OCI-LY7 (cell line): ENCODE data around the gene AP3S2. TPM values are rescaled to one million over a fixed set of nuclear protein-coding genes. Genes with fewer than 3 reads are reported as not detected.

Source experiments
- BruUV-seq: library from RNA; stranded (reverse); fragments of 400-500 nt; replicated peaks from 2 replicates; lab custom pipeline; 2021; lab: Mats Ljungman, UMichigan
- CTCF ChIA-PET: fragments of 300-600 bp; sonication (Branson Sonifier 250); formaldehyde crosslinking; loops from one replicate; lab custom pipeline; 2022; ENCODE audit warnings: antibody characterized with exemption; ENCODE audit not compliant: unreplicated experiment; lab: Charles Lee
- POLR2A ChIA-PET: fragments of 300-600 bp; sonication (Branson Sonifier 250); formaldehyde crosslinking; loops from one replicate; lab custom pipeline; 2022; ENCODE audit warnings: antibody characterized with exemption; lab: Charles Lee
- DNase-seq: peaks from one replicate; pipeline ENCODE4 v3.0.0-alpha.2; 2015; ENCODE audit warnings: low spot score
- H2AFZ ChIP-seq: fragments of 200-600 bp; sonication (generic), shearing (Covaris generic); 2 replicates; pipeline ENCODE4 v1.6.1; 2014; ENCODE audit warnings: mild to moderate bottlenecking, antibody characterized with exemption, low read length, moderate library complexity
- H3K27ac ChIP-seq: fragments of 200-600 bp; sonication (generic); 2 replicates; pipeline ENCODE4 v1.5.1; 2014; ENCODE audit warnings: mixed run types, low read depth, mild to moderate bottlenecking, moderate library complexity, low read length, inconsistent platforms; ENCODE audit not compliant: poor library complexity, severe bottlenecking
- H3K36me3 ChIP-seq: fragments of 200-600 bp; sonication (generic); 2 replicates; pipeline ENCODE4 v1.6.1; 2014; ENCODE audit warnings: mild to moderate bottlenecking, antibody characterized with exemption, low read length, moderate library complexity, mixed read lengths; ENCODE audit not compliant: insufficient read depth
- H3K4me1 ChIP-seq: fragments of 200-600 bp; sonication (generic); 2 replicates; pipeline ENCODE4 v1.5.1; 2014; ENCODE audit warnings: mild to moderate bottlenecking, low read length; ENCODE audit not compliant: insufficient read depth, poor library complexity, severe bottlenecking
- H3K4me2 ChIP-seq: fragments of 200-600 bp; sonication (generic); 2 replicates; pipeline ENCODE4 v1.6.1; 2014; ENCODE audit warnings: mild to moderate bottlenecking, low read length
- H3K4me3 ChIP-seq: fragments of 200-600 bp; sonication (generic); 2 replicates; pipeline ENCODE4 v1.5.1; 2014; ENCODE audit warnings: mild to moderate bottlenecking, low read depth, low read length; ENCODE audit not compliant: poor library complexity, severe bottlenecking
- H3K79me2 ChIP-seq: fragments of 200-600 bp; sonication (generic); 2 replicates; pipeline ENCODE4 v1.6.1; 2016; ENCODE audit warnings: low read depth, mild to moderate bottlenecking, low read length, moderate library complexity, mixed read lengths; ENCODE audit not compliant: insufficient read depth
- H3K9me2 ChIP-seq: fragments of 200-600 bp; sonication (generic); 2 replicates; pipeline ENCODE4 v1.6.1; 2016; ENCODE audit warnings: mild to moderate bottlenecking, low read length, mixed read lengths; ENCODE audit not compliant: insufficient read depth
- H3K9me3 ChIP-seq: fragments of 200-600 bp; sonication (generic); 2 replicates; pipeline ENCODE4 v1.6.1; 2014; ENCODE audit warnings: mild to moderate bottlenecking, mixed run types, low read length, mixed read lengths
- H4K20me1 ChIP-seq: fragments of 200-600 bp; sonication (generic); 2 replicates; pipeline ENCODE4 v1.6.1; 2014; ENCODE audit warnings: mild to moderate bottlenecking, antibody characterized with exemption, low read length, moderate library complexity, mixed read lengths; ENCODE audit not compliant: insufficient read depth
- EZH2phosphoT487 ChIP-seq: fragments of 200-600 bp; sonication (generic); IDR thresholded peaks from 2 replicates; pipeline ENCODE4 v1.6.1; 2018; ENCODE audit warnings: low read depth, borderline replicate concordance, mild to moderate bottlenecking, mixed run types, antibody characterized with exemption, low read length, moderate library complexity, mixed read lengths
- intact Hi-C: fragments of 100-400 bp; cut with micrococcal nuclease; formaldehyde crosslinking; loops from one replicate; pipeline ENCODE4 v1.10.0; 2022; ENCODE audit not compliant: unreplicated experiment
- total RNA-seq, 2 experiments: library from RNA; depleted of rRNA in 1 of 2; stranded (reverse); fragments of >200 nt in 1 of 2; shearing (Covaris generic) in 1 of 2; gene quantifications; 2 replicates each; pipeline ENCODE4 v1.2.3, GENCODE V29; 2014 to 2022
- TF ChIP-seq, protein P1 (sequence below): fragments of 200-600 bp; sonication (generic); conservative IDR thresholded peaks from 2 replicates; pipeline ENCODE4 v1.5.1; 2014; ENCODE audit warnings: mild to moderate bottlenecking, antibody characterized with exemption, low read length, moderate library complexity, mixed read lengths

The AP3S2 gene
- total RNA-seq, 2 experiments from 2014 or later, result 20.8 to 30.4 TPM

DNA sequence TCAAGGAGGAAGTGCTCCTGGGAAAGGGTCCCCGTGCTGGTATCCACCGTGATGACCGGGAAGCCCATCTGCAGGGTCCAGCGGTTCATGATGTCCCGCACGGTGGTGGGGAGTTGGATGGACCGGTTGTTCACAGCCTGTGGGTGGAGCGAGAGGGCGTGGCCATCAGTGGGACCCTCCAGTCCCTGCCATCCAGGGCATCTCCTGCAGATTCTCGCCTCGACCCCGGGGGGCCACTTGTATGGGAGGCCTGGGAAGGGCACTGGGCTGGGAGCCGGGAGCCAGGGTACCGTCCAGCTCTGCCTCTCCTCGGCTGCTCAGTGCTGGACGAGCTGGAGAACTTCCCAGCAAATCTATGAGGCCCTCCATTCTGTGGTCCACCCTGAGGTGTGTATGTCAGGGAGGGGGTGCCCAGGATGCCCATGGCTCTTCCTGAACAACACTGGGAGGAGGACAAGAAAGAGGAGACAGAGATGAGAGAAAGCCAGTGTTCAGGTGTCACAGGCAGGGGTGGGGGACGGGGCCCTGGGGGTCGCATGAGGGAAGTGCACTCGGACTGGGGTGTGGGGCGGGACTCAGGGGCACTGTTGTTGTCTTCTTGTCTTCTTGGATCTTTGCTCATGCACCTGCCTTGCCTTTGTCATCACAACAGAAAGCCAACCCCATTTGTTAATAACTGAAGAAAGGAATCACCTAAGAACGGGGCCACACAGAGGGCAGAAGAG lies 92.2 kb downstream of the AP3S2 start:
- CTCF ChIA-PET, result no interaction called here
- Histone ChIP-seq H3K9me2 (no peaks in the 10 kb centered on the region), H3K4me1 (no peaks in the 10 kb centered on the region), H3K9me3 (no peaks in the 10 kb centered on the region), H3K4me2 (no peak overlapping the region), H3K36me3 (no peaks in the 10 kb centered on the region), H4K20me1 (no peaks in the 10 kb centered on the region), H3K27ac (no peak overlapping the region), H3K79me2 (no peaks in the 10 kb centered on the region), H3K4me3 (no peak overlapping the region), H2AFZ (no peak overlapping the region)
- BruUV-seq, result no TSS peak
- no peak for TF ChIP-seq EZH2phosphoT487
- TF ChIP-seq, protein P1, sequence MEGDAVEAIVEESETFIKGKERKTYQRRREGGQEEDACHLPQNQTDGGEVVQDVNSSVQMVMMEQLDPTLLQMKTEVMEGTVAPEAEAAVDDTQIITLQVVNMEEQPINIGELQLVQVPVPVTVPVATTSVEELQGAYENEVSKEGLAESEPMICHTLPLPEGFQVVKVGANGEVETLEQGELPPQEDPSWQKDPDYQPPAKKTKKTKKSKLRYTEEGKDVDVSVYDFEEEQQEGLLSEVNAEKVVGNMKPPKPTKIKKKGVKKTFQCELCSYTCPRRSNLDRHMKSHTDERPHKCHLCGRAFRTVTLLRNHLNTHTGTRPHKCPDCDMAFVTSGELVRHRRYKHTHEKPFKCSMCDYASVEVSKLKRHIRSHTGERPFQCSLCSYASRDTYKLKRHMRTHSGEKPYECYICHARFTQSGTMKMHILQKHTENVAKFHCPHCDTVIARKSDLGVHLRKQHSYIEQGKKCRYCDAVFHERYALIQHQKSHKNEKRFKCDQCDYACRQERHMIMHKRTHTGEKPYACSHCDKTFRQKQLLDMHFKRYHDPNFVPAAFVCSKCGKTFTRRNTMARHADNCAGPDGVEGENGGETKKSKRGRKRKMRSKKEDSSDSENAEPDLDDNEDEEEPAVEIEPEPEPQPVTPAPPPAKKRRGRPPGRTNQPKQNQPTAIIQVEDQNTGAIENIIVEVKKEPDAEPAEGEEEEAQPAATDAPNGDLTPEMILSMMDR, result no peak
- POLR2A ChIA-PET, result interaction anchor here (0.5 kb wide), 1 partner anchor 23 kb away, joined by 3 read pairs; no protein-coding TSS in a partner anchor
- no peak for DNase-seq
- intact Hi-C loops, result no loop called here

DNA sequence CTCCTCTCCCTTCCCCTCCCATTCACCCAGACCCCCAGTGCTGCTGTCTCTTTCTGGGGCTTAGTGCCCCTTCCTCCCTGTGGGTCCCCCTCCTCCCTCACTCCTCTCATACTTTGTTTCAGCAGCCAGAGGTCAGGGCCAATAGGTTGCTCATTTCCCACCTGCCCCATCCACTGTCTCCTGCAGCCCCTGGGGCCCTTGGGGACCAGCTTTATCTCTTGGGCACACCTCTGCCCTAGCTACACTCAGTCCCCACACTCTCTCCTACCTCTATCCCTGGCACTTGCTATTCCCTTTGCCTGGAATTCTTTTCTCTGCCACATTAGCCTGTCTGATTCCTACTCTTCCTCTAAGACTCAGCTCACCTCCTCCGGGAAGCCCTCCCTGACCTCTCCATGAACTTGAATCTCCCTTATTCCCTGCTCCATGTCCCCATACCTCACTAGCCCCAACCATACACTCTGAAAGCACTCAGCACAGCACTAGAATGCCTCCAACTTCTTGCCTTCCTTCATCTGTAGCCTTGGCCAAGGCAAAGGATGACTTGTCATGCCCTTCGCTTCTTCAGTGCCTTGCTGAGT lies 93.8 kb downstream of the AP3S2 start:
- Histone ChIP-seq H3K36me3 (no peaks in the 10 kb centered on the region), H3K9me2 (no peaks in the 10 kb centered on the region), H3K4me1 (no peaks in the 10 kb centered on the region), H3K4me2 (no peak overlapping the region), H3K4me3 (no peak overlapping the region), H4K20me1 (no peaks in the 10 kb centered on the region), H3K79me2 (no peaks in the 10 kb centered on the region), H3K27ac (no peak overlapping the region), H2AFZ (no peak overlapping the region), H3K9me3 (no peaks in the 10 kb centered on the region)
- BruUV-seq, result no TSS peak
- CTCF ChIA-PET, result no interaction called here
- intact Hi-C loops, result no loop called here
- POLR2A ChIA-PET, result no interaction called here
- DNase-seq, result no peak
- TF ChIP-seq EZH2phosphoT487, result no peak
- TF ChIP-seq, protein P1, result no peak
